Stimulated activated CD4-positive, alpha-beta T cell treated with anti-CD3 and anti-CD28 coated beads, TNF-alpha, amount 100 ng/mL, for 24 hours (primary cell): ENCODE measurements around the gene NUDT13.
"Not testable (repeated sequence)": the region's sequence is repeated elsewhere in the genome, so short reads cannot be mapped to it uniquely, and the experiment has no call there.

ENCODE experiments used
- DNase-seq, 3 experiments: peaks; one replicate each; pipeline ENCODE4 v3.0.0-alpha.2; 2020; ENCODE audit warnings: low read depth in 3 of 3

The NUDT13 gene

DNA sequence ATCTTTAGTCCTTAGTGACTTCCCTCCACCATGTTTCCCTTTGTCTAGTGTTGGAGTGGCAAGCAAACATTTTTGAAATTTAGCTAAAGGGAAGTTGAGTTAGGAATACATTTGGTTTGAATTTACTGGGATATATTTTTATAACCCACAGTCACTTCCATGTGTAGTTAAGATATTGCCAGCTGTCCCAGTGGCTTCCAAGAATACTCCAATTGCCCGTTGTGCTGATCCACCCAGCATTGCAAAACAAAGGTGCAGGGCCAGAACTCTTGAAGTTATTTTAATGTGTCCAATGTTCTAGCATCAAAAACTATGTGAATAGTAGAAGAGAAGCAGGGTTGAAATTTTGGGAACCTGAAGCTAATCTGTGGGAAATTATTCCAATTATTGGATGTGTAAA, 11.1 kb upstream of the NUDT13 start:
- no peak for DNase-seq

- no peak for DNase-seq
These were observed 4.0 kb upstream of the NUDT13 start for GRCh38 chr10:73106301-73106700.

GRCh38 chr10:73109248-73109652, 1.0 kb upstream of the NUDT13 start:
- not testable (repeated sequence) for DNase-seq

DNA sequence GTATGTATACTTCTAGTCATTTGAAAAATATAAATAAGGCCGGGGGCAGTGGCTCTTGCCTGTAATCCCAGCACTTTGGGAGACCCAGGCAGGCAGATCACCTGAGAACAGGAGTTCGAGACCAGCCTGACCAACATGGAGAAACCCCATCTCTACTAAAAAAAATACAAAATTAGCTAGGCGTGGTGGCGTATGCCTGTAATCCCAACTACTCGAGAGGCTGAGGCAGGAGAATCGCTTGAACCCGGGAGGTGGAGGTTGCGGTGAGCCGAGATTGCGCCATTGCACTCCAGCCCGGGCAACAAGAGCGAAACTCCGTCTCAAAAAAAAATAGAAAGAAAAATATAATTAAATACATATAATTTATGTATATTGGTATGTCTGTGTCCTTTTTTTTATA, 1.8 kb downstream of the NUDT13 start:
- not testable (repeated sequence) for DNase-seq

- DNase-seq = no peak
These were observed 3.3 kb downstream of the NUDT13 start for GRCh38 chr10:73113551-73113950.

DNA sequence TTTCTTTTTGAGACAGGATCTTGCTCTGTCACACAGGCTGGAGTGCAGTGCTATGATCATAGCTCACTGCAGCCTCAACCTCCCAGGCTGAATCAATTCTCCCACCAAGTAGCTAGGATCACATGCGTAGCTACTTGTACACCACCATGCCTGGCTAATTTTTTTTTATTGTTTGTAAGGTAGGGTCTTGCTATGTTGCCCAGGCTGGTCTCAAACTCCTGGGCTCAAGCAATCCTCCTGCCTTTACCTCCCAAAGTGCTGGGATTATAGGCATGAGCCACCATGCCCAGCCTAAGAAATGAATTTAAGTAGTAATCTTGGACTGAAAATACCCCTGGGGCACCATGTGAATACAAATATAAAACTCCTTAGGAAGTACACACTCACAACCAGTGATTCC, 5.8 kb downstream of the NUDT13 start:
- no peak for DNase-seq

- DNase-seq = no peak
These were observed 7.9 kb downstream of the NUDT13 start for GRCh38 chr10:73117976-73118743.

- no peak for DNase-seq
These were observed 9.2 kb downstream of the NUDT13 start for GRCh38 chr10:73119457-73119856.

- DNase-seq = no peak
These were observed 9.7 kb downstream of the NUDT13 start for GRCh38 chr10:73119952-73120351.

DNA sequence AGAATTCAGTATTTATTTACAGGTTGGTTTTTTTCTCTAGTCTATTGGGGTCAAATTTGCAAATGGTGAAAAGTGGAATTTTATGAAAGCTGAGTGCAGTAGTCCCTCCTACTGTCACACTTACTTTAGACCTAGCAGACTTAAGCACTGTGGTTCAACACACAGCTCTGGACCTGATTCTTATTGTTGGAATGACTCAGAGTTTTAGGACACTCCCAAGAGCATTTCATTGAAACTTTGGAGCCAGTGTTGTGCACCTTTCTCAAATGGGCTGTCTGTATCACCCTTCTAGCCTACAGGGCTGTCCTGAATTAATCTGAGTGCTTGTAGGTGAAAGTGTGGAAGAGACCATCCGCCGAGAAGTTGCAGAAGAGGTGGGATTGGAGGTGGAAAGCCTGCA, 16.1 kb downstream of the NUDT13 start:
- DNase-seq = no peak

- no peak for DNase-seq
These were observed 21.0 kb downstream of the NUDT13 start for GRCh38 chr10:73131301-73131700.

DNA sequence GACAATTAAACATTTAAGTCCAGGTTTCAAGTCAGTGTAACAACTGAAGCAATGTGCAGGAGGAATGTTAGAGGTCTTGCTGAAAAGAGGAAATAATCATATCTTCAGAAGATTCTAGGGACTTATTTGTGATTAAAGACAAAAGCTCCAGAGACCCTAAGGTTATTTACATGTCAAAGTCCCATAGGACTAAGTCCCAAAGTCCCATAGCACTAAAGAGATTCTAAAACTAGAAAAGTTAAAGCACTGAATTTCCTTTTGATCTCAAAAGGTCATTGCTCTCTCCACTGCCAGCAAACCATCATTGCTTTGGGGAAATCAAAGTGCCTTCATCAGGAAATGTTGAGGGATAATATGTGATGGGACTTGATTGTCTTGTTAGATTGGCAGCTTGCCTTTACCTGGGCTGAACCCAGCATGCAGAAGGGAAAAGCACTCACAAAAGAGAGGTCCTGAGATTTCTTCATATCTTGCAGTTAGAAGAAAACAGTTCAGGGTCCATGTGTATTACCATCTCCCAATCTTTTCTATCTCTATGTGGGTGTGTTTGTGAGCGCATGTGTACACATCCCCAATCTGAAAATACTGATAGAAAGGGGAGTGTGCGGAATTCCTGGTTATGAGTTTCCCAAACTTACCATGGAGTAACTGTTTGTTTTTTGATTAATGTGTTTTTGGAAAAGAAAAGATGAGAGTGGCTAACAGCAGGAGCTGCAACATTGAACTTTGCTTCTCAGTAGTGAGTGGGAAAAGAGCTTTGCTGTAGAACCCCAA, 21.8 kb downstream of the NUDT13 start:
- no peak for DNase-seq

DNA sequence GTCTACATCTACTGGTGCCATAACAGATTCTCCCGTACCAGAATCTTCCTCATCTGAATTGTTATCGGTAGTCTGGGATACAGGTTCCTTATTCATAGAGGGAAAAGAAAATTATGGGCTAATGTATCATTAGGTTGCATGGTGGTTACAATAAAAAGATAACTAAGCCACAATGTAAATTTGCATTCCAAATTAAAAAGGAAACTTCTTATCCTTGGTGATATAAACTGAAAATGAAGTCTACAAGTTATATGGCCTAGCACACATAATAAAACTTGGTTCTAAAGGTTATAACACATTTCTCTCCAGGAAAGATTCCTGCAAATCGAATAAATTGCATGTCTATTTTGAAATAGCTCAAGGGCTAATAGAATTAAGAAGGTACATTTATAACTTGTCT, 24.5 kb downstream of the NUDT13 start:
- DNase-seq = no peak

- no peak for DNase-seq
These were observed 26.4 kb downstream of the NUDT13 start for GRCh38 chr10:73136627-73137026.

GRCh38 chr10:73139251-73139650, 29.0 kb downstream of the NUDT13 start:
- no peak for DNase-seq

DNA sequence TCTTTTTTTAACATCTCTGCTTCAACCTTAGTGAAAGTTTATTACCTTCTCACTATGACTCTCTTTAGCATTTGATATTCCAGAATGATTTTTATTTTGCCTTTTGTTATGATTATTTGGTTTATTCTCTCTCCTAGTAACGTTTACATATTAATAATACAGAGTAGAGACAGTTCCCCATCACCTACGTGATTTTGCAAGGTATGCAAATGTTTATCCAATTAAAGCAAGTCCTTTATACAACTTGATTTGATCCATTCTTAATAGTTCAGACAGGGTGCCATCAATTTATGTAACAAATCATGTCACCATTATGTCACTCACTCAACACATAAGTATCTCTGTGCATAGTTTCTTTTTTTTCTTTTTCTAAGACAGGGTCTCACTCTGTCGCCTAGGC, 31.3 kb downstream of the NUDT13 start:
- no peak for DNase-seq

DNA sequence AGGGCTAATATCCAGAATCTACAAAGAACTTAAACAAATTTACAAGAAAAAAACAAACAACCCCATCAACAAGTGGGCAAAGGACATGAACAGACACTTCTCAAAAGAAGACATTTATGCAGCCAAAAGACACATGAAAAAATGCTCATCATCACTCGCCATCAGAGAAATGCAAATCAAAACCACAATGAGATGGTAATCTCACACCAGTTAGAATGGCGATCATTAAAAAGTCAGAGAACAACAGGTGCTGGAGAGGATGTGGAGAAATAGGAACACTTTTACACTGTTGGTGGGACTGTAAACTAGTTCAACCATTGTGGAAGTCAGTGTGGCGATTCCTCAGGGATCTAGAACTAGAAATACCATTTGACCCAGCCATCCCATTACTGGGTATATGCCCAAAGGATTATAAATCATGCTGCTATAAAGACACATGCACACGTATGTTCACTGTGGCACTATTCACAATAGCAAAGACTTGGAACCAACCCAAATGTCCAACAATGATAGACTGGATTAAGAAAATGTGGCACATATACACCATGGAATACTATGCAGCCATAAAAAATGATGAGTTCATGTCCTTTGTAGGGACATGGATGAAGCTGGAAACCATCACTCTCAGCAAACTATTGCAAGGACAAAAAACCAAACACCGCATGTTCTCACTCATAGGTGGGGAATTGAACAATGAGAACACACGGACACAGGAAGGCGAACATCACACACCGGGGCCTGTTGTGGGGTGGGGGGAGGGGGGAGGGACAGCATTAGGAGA, 40.6 kb downstream of the NUDT13 start:
- not testable (repeated sequence) for DNase-seq

- no peak for DNase-seq
These were observed 41.8 kb downstream of the NUDT13 start for GRCh38 chr10:73152009-73152408.

DNA sequence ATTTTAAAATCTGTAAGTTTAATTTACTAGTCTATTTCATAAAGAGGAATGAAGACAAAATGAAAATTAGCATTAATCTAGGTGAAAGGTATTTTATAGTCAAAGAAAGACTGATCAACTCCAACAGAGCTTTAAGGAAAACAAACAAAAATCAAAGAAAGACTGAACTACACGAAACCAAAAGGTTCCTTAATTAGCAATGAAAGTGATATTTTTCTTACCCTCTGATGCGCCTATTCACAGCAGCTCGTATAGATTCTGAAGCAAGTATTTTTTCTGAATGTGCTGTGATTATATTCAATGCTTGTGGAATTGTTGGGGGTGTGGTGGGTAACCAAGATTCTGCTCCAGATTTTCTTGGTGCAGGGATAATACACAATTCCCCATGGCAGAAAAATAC, 45.8 kb downstream of the NUDT13 start:
- DNase-seq = no peak

DNA sequence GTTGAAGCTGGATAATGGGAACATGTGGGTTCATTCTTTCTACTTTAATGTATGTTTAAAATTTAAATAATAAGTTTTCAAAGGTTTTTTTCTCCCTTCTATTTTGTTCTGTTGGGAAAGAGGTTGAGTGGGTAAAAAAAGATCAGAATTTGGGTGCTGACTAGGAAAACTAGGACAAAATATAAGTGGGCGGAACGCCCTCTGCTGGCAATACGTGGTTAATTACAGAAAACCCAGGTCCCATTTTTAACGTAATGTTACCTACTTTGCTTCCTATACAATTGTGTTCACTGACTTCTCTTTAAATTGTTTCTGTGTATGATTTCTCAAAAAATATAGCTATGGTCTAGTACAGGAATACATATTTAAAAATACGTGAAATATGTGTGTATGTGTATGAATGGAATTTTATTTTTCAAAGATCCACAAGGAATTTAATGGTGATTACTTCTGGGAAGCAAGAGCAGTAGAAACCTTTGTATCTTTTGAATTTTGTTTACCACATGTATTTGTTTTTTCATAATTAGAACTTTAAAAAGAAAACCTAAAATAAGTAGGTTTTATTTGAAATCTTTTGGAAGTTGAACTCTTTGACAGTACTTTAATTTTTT, 48.9 kb downstream of the NUDT13 start:
- peak; percentile 22 to 36 (median 26) for DNase-seq

DNA sequence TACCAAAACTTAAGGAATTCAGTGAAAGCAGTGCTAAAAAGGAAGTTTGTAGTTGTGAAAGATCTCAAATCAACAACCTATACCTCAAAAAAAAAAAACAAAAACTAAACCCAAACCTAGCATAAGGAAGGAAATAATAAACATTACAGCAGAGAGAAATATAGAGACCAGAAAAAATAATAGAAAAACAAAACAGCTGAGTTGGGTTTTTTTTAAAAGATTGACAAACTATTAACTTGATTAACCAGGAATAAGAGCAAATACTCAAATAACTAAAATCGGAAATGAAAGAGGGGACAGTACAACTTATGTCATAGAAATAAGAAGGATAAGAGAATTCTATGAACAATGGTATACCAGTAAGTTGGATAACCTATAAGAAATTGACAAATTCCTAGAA, 50.8 kb downstream of the NUDT13 start:
- no peak for DNase-seq

GRCh38 chr10:73161662-73162061, 51.4 kb downstream of the NUDT13 start:
- no peak for DNase-seq
